ENCODE data around the gene PI4KA.
"Not testable (repeated sequence)": the region's sequence is repeated elsewhere in the genome, so short reads cannot be mapped to it uniquely, and the experiment has no call there.

PI4KA gene

GRCh38 chr22:20668769-20669168 lies 189.8 kb downstream of the PI4KA start:
- DNase-seq (ENCODE audit: low read depth); H3K4me3 ChIP-seq (replicated peaks; ENCODE audit: low read depth, low read length): not testable (repeated sequence)

- DNase-seq (ENCODE audit: low read depth); H3K4me3 ChIP-seq (replicated peaks; ENCODE audit: low read depth, low read length): not testable (repeated sequence)
Observed at GRCh38 chr22:20668226-20668625, 190.4 kb downstream of the PI4KA start.

- not testable (repeated sequence) for DNase-seq (ENCODE audit: low read depth); H3K4me3 ChIP-seq (replicated peaks; ENCODE audit: low read depth, low read length)
Observed at GRCh38 chr22:20667548-20667947, 191.1 kb downstream of the PI4KA start.

- H3K4me3 ChIP-seq (replicated peaks; ENCODE audit: low read depth, low read length): no peak overlapping the region
- no peak for TF ChIP-seq CTCF (IDR thresholded peaks at IDR 0.05; ENCODE audit: low read length, missing control alignments)
- DNase-seq (ENCODE audit: low read depth): no peak
Observed at GRCh38 chr22:20666560-20666959, 192.1 kb downstream of the PI4KA start.

GRCh38 chr22:20664594-20664959 lies 194.0 kb downstream of the PI4KA start:
- no peak for DNase-seq (ENCODE audit: low read depth)
- H3K4me3 ChIP-seq (replicated peaks; ENCODE audit: low read depth, low read length): no peak overlapping the region
- no peak for TF ChIP-seq CTCF (IDR thresholded peaks at IDR 0.05; ENCODE audit: low read length, missing control alignments)

- DNase-seq (ENCODE audit: low read depth): no peak
- TF ChIP-seq CTCF (IDR thresholded peaks at IDR 0.05; ENCODE audit: low read length, missing control alignments): no peak
- no peak overlapping the region for H3K4me3 ChIP-seq (replicated peaks; ENCODE audit: low read depth, low read length)
Observed at GRCh38 chr22:20663941-20664593, 194.5 kb downstream of the PI4KA start.

GRCh38 chr22:20663137-20663828 lies 195.3 kb downstream of the PI4KA start:
- DNase-seq (ENCODE audit: low read depth): no peak
- no peak for TF ChIP-seq CTCF (IDR thresholded peaks at IDR 0.05; ENCODE audit: low read length, missing control alignments)
- no peak overlapping the region for H3K4me3 ChIP-seq (replicated peaks; ENCODE audit: low read depth, low read length)

GRCh38 chr22:20662524-20663036 lies 196.0 kb downstream of the PI4KA start:
- H3K4me3 ChIP-seq (replicated peaks; ENCODE audit: low read depth, low read length); DNase-seq (ENCODE audit: low read depth): not testable (repeated sequence)

GRCh38 chr22:20661473-20661872 lies 197.1 kb downstream of the PI4KA start:
- no peak overlapping the region for H3K4me3 ChIP-seq (replicated peaks; ENCODE audit: low read depth, low read length)
- DNase-seq (ENCODE audit: low read depth): no peak
- TF ChIP-seq CTCF (IDR thresholded peaks at IDR 0.05; ENCODE audit: low read length, missing control alignments): no peak

Measured in fibroblast of pulmonary artery (primary cell).